ENCODE results near the gene AHRR. TPM values are rescaled to one million over a fixed set of nuclear protein-coding genes. Genes with fewer than 3 reads are reported as not detected.
"Not testable (repeated sequence)": the region's sequence is repeated elsewhere in the genome, so short reads cannot be mapped to it uniquely, and the experiment has no call there.

AHRR gene
- total RNA-seq: 1 to 10 TPM; 1.3 to 8.8 (median 1.5) TPM

- no peaks in the 10 kb centered on the region for H3K9me3 ChIP-seq
- H3K4me3 ChIP-seq: peak within 1 kb of the TSS; percentile 7 to 57 (median 41)
- peak; percentile 72 for DNase-seq
- intact Hi-C loops (cut with DNase I; ENCODE audit: low total_unique reads): no loop called here
- H3K4me1 ChIP-seq: peaks cover 8 to 24% (median 20%) of the 10 kb centered on the region in 4 donors
- H3K36me3 ChIP-seq: no peaks in the 10 kb centered on the region
- in situ Hi-C loops (cut with MboI; ENCODE audit: low pct_ligation_motif_present in 1 of 4, low pct_unique_long_range_greater_than_20kb in 1 of 4, low sequenced_read_pairs in 3 of 4): no loop called here
- peaks cover 61% of the 10 kb centered on the region for H3K27me3 ChIP-seq
- no peak for TF ChIP-seq EP300 (IDR thresholded peaks at IDR 0.05; ENCODE audit: low read depth)
- TF ChIP-seq POLR2AphosphoS5 (IDR thresholded peaks at IDR 0.05): no peak
- peak in 4 of 5 experiments; percentile 35 to 52 (median 38) for TF ChIP-seq CTCF (IDR thresholded peaks at IDR 0.05)
- WGBS, 2 donors (ENCODE audit: low coverage in 1 of 2): 4% methylated on average over 14 of the region's 51 CpGs; no CpG with 5 or more reads in 1 of the 2 donors
- H3K27ac ChIP-seq: peak within 1 kb of the TSS in 3 of 4 donors; percentile 29 to 41 (median 39)
Measured at GRCh38 chr5:321230-321725, at the start of gene AHRR. TSS of gene AHRR (plus strand) at chr5:321714. CDS start at chr5:343903, 22,189 bp downstream.

DNA sequence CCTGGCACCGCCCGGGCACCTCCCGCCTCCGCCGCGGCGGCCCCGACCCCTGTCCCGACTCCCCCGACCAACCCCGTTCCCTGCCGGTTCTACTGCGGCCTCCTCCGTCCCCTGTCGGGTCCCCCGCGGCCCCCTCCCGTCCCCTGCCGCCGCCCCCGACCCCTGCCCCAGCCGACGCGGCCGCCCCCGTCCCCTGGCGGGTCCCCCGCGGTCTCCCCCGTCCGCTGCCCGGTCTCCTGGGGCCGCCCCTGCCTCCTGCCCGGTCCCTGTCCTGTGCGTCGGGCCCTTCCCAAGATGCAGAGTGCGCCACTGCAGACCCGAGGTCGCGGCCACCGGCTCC, 49.7 kb upstream of the AHRR start:
- Histone ChIP-seq H3K4me3 (peak overlapping the region; percentile 84 to 100 (median 95)), H3K36me3 (peaks cover 0 to 13% (median 3%) of the 10 kb centered on the region in 4 donors), H3K27ac (peak overlapping the region; percentile 85 to 98 (median 94)), H3K4me1 (peaks cover 6 to 25% (median 14%) of the 10 kb centered on the region in 4 donors)
- 0% methylated on average over 2 of the region's 41 CpGs; no CpG with 5 or more reads in 1 of the 2 donors for WGBS, 2 donors (ENCODE audit: low coverage in 1 of 2)
- intact Hi-C loops (cut with DNase I; ENCODE audit: low total_unique reads); DNase-seq; H3K9me3 ChIP-seq; H3K27me3 ChIP-seq; in situ Hi-C loops (cut with MboI; ENCODE audit: low pct_ligation_motif_present in 1 of 4, low pct_unique_long_range_greater_than_20kb in 1 of 4, low sequenced_read_pairs in 3 of 4): not testable (repeated sequence)

DNA sequence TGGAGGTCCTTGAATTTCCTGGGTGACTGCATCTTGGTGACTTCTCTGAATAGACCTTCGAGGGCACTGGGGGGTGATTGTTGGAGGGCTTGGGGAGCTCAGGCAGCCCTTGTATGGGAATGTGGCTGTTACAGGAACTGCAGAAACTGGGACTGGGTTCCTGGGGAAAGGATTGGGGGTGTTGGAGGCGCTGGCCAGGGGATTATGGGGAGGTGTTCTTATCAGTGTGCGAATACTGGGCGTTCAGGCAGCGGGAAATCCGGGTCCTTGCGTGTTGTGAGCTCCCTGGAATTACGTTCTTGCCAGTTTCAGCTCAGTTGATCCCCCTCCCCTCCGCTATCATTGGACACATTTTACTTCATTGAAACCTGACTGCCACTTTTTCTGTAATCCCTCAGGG, 48.4 kb upstream of the AHRR start:
- 69 to 100% methylated on average over 2 to 9 of the region's 9 CpGs for WGBS, 2 donors (ENCODE audit: low coverage in 1 of 2)
- H3K9me3 ChIP-seq; in situ Hi-C loops (cut with MboI; ENCODE audit: low pct_ligation_motif_present in 1 of 4, low pct_unique_long_range_greater_than_20kb in 1 of 4, low sequenced_read_pairs in 3 of 4); H3K27me3 ChIP-seq; intact Hi-C loops (cut with DNase I; ENCODE audit: low total_unique reads); DNase-seq: not testable (repeated sequence)
- peak overlapping the region in 1 of 4 donors; percentile 100 for H3K4me3 ChIP-seq
- H3K27ac ChIP-seq: peak overlapping the region in 1 of 4 donors; percentile 98
- peaks cover 6 to 30% (median 14%) of the 10 kb centered on the region in 4 donors for H3K4me1 ChIP-seq
- peaks cover 0 to 13% (median 3%) of the 10 kb centered on the region in 4 donors for H3K36me3 ChIP-seq

DNA sequence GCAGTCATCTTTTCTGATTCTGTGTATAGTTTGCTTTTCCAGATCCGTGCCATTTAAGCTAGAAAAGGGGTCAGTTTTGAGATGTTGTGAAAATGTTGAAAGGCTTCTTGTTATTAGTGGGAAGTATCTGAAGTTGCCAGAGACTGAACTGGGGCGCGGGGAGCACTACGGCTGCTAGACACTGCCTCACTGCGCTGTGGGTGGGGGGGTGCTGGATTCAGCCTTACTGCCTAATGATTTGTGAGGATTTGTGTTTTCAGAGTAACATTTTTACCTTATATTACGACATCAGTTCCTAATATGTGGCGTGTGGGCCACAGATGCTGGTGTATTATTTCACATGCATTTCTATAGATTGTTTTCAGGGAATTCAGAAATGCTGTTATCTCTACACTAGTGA, 48.0 kb upstream of the AHRR start:
- H3K36me3 ChIP-seq: peaks cover 0 to 13% (median 3%) of the 10 kb centered on the region in 4 donors
- in situ Hi-C loops (cut with MboI; ENCODE audit: low pct_ligation_motif_present in 1 of 4, low pct_unique_long_range_greater_than_20kb in 1 of 4, low sequenced_read_pairs in 3 of 4); H3K27ac ChIP-seq; DNase-seq; H3K27me3 ChIP-seq; intact Hi-C loops (cut with DNase I; ENCODE audit: low total_unique reads); H3K9me3 ChIP-seq: not testable (repeated sequence)
- WGBS, 2 donors (ENCODE audit: low coverage in 1 of 2): 83 to 87% methylated on average over 7 of the region's 7 CpGs
- peaks cover 6 to 30% (median 14%) of the 10 kb centered on the region in 4 donors for H3K4me1 ChIP-seq
- peak overlapping the region in 1 of 4 donors; percentile 100 for H3K4me3 ChIP-seq

DNA sequence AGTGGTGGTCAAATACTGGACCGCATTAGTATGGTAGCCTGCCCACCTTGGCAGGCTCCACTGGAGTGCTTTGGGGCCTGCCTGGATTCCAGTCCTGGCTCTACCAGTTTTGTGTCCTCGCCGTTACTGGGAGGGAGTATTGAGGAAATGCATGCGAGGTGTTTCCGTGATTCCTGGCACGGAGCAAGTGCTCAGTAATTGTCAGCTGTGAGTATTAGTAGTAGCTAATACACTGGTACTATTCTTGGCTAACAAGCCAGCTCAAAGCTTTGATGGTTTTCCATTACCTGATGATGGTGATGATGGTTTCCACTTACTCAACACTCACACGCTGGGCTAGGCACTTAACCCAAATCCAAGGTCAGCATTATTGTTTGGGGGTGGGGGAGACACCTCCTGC, 47.2 kb upstream of the AHRR start:
- H3K4me3 ChIP-seq; H3K27me3 ChIP-seq; intact Hi-C loops (cut with DNase I; ENCODE audit: low total_unique reads); DNase-seq; H3K27ac ChIP-seq; in situ Hi-C loops (cut with MboI; ENCODE audit: low pct_ligation_motif_present in 1 of 4, low pct_unique_long_range_greater_than_20kb in 1 of 4, low sequenced_read_pairs in 3 of 4); H3K9me3 ChIP-seq: not testable (repeated sequence)
- H3K4me1 ChIP-seq: peaks cover 6 to 30% (median 14%) of the 10 kb centered on the region in 4 donors
- peaks cover 0 to 13% (median 3%) of the 10 kb centered on the region in 4 donors for H3K36me3 ChIP-seq
- 95% methylated on average over 7 of the region's 7 CpGs; no CpG with 5 or more reads in 1 of the 2 donors for WGBS, 2 donors (ENCODE audit: low coverage in 1 of 2)

GRCh38 chr5:278646-279045, 42.9 kb upstream of the AHRR start:
- Histone ChIP-seq H3K4me3 (no peak overlapping the region), H3K9me3 (no peaks in the 10 kb centered on the region), H3K27ac (no peak overlapping the region), H3K36me3 (peaks cover 0 to 13% (median 3%) of the 10 kb centered on the region in 4 donors), H3K27me3 (no peaks in the 10 kb centered on the region), H3K4me1 (peaks cover under 1 to 11% (median 4%) of the 10 kb centered on the region in 4 donors)
- DNase-seq: no peak
- in situ Hi-C loops (cut with MboI; ENCODE audit: low pct_ligation_motif_present in 1 of 4, low pct_unique_long_range_greater_than_20kb in 1 of 4, low sequenced_read_pairs in 3 of 4): no loop called here
- WGBS, 2 donors (ENCODE audit: low coverage in 1 of 2): 86 to 100% methylated on average over 2 to 9 of the region's 9 CpGs
- intact Hi-C loops (cut with DNase I; ENCODE audit: low total_unique reads): no loop called here
- TF ChIP-seq EP300 (IDR thresholded peaks at IDR 0.05; ENCODE audit: low read depth): no peak
- TF ChIP-seq CTCF (IDR thresholded peaks at IDR 0.05): no peak
- no peak for TF ChIP-seq POLR2AphosphoS5 (IDR thresholded peaks at IDR 0.05)
- no peak for TF ChIP-seq POLR2A (IDR thresholded peaks at IDR 0.05)

- WGBS, 2 donors (ENCODE audit: low coverage in 1 of 2): 79% methylated on average over 14 of the region's 14 CpGs; no CpG with 5 or more reads in 1 of the 2 donors
- peaks cover 0 to 11% (median 0%) of the 10 kb centered on the region in 4 donors for H3K4me1 ChIP-seq
- in situ Hi-C loops (cut with MboI; ENCODE audit: low pct_ligation_motif_present in 1 of 4, low pct_unique_long_range_greater_than_20kb in 1 of 4, low sequenced_read_pairs in 3 of 4); intact Hi-C loops (cut with DNase I; ENCODE audit: low total_unique reads); H3K4me3 ChIP-seq; H3K9me3 ChIP-seq; H3K27me3 ChIP-seq; H3K27ac ChIP-seq; DNase-seq: not testable (repeated sequence)
- peaks cover 0 to 13% (median 3%) of the 10 kb centered on the region in 4 donors for H3K36me3 ChIP-seq
Measured at GRCh38 chr5:279051-279665, 42.4 kb upstream of the AHRR start.

Measured in transverse colon (tissue), 4 donors.